Keratinocyte (primary cell): ENCODE data around the gene IL1A. TPM values are rescaled to one million over a fixed set of nuclear protein-coding genes. Genes with fewer than 3 reads are reported as not detected.

Source experiments
- DNase-seq: peaks from one replicate; pipeline ENCODE4 v3.0.0-alpha.2; 2011; ENCODE audit warnings: low read depth, missing footprints, low spot score
- FAIRE-seq: peaks from 2 replicates; lab custom pipeline; 2011; peaks lifted over from hg19 to GRCh38; lab: Jason Lieb, UNC
- H2AFZ ChIP-seq: 2 replicates; pipeline ENCODE4 v1.6.0; 2012; ENCODE audit warnings: low read length, control low read depth, inconsistent platforms; ENCODE audit not compliant: control insufficient read depth
- H3K27ac ChIP-seq: 2 replicates; pipeline ENCODE4 v1.5.1; 2011; ENCODE audit warnings: low read length; ENCODE audit not compliant: control insufficient read depth, insufficient read depth
- H3K27me3 ChIP-seq: 3 replicates; pipeline ENCODE4 v1.6.0; 2011; ENCODE audit warnings: low read length; ENCODE audit not compliant: control insufficient read depth, insufficient read depth; ENCODE audit errors: extremely low read depth
- H3K36me3 ChIP-seq, 2 experiments: 2 replicates in 1 of 2; 3 replicates in 1 of 2; pipeline ENCODE4 v1.5.1; 2011; ENCODE audit warnings: low read length in 2 of 2, mild to moderate bottlenecking in 1 of 2; ENCODE audit not compliant: control insufficient read depth in 2 of 2, insufficient read depth in 2 of 2; ENCODE audit errors: extremely low read depth in 1 of 2
- H3K4me1 ChIP-seq: 3 replicates; pipeline ENCODE4 v1.5.1; 2011; ENCODE audit warnings: low read length; ENCODE audit not compliant: control insufficient read depth, insufficient read depth; ENCODE audit errors: extremely low read depth
- H3K4me2 ChIP-seq: 3 replicates; pipeline ENCODE4 v1.6.0; 2011; ENCODE audit warnings: low read depth, low read length; ENCODE audit not compliant: control insufficient read depth, insufficient read depth; ENCODE audit errors: extremely low read depth
- H3K4me3 ChIP-seq, 3 experiments: fragments of 200-600 bp in 1 of 3; sonication (generic) in 1 of 3; 2 replicates in 2 of 3; 3 replicates in 1 of 3; pipeline ENCODE4 v1.5.1; 2011 to 2016; ENCODE audit warnings: low read length in 3 of 3, mild to moderate bottlenecking in 3 of 3, control low read depth in 2 of 3, inconsistent platforms in 1 of 3, low read depth in 1 of 3, mixed read lengths in 1 of 3, mixed run types in 1 of 3, moderate library complexity in 1 of 3; ENCODE audit not compliant: control insufficient read depth in 2 of 3, insufficient read depth in 2 of 3; ENCODE audit errors: extremely low read depth in 1 of 3
- H3K79me2 ChIP-seq: 2 replicates; pipeline ENCODE4 v1.6.0; 2012; ENCODE audit warnings: low read length; ENCODE audit not compliant: control insufficient read depth, insufficient read depth
- H3K9ac ChIP-seq: 3 replicates; pipeline ENCODE4 v1.6.0; 2011; ENCODE audit warnings: low read length; ENCODE audit not compliant: control insufficient read depth, insufficient read depth; ENCODE audit errors: extremely low read depth
- H3K9me1 ChIP-seq: 3 replicates; pipeline ENCODE4 v1.6.0; 2011; ENCODE audit warnings: low read length; ENCODE audit not compliant: control insufficient read depth, insufficient read depth; ENCODE audit errors: extremely low read depth
- H3K9me3 ChIP-seq: 2 replicates; pipeline ENCODE4 v1.5.1; 2012; ENCODE audit warnings: low read depth, low read length; ENCODE audit not compliant: control insufficient read depth
- H4K20me1 ChIP-seq: 3 replicates; pipeline ENCODE4 v1.6.0; 2011; ENCODE audit warnings: low read length; ENCODE audit not compliant: control insufficient read depth, insufficient read depth; ENCODE audit errors: extremely low read depth
- CTCF ChIP-seq, 3 experiments: IDR thresholded peaks in 1 of 3; conservative IDR thresholded peaks in 1 of 3; optimal IDR thresholded peaks in 1 of 3; 2 replicates in 2 of 3; 3 replicates in 1 of 3; pipeline versions ENCODE3 to v1.5.1; 2011; ENCODE audit warnings: low read length in 3 of 3, mild to moderate bottlenecking in 3 of 3, moderate library complexity in 2 of 3, control low read depth in 1 of 3, inconsistent platforms in 1 of 3; ENCODE audit not compliant: insufficient read depth in 2 of 3; ENCODE audit errors: extremely low read depth in 1 of 3
- EZH2 ChIP-seq: IDR thresholded peaks from one replicate; pipeline ENCODE4 v1.6.1; 2012; ENCODE audit warnings: inconsistent platforms, mild to moderate bottlenecking, low read length, moderate library complexity
- dilution Hi-C: fragments of 300-500 bp; cut with MboI; formaldehyde crosslinking; loops from one replicate; pipeline ENCODE4 v1.7.0; 2020; ENCODE audit warnings: low sequenced_read_pairs; ENCODE audit not compliant: extremely low pct_ligation_motif_present
- polyA plus RNA-seq, 5 experiments: library from polyadenylated mRNA; depleted of rRNA in 3 of 5; stranded (reverse) in 3 of 5; stranded (forward) in 1 of 5; unstranded in 1 of 5; fragments of >200 nt; gene quantifications; 1 replicate in 1 of 5; 2 replicates in 3 of 5; 3 replicates in 1 of 5; pipeline versions ENCODE4 v1.2.1 to v1.2.3, GENCODE V29; 2011 to 2012; ENCODE audit warnings: missing spikeins in 2 of 5, low read depth in 1 of 5, low replicate concordance in 1 of 5

Gene IL1A
- polyA plus RNA-seq, 1 donor (not counting 4 experiments of a cell fraction or from before 2014, with no cell fraction given), result 269 TPM

DNA sequence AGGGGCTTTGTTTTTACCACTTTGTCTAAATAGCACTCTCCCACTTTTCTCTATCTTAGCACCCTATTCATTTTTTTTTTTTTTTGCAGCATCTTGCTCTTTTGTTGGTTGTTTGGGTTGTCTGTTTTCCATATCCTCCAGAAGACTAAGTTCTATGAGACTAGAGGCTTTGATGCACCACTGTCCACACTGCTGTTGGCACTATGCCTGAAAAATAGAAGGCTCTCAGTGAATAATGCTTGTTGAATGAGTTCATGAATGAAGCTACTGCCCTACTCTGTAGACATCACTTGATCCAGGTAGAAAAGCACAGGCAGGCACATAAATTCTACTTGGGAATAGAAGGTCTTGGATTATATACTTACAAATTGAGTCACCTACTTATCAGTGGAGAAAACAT is 7.3 kb downstream of the IL1A start:
- H3K9ac ChIP-seq, result no peak overlapping the region
- no peak overlapping the region for H3K4me2 ChIP-seq
- no peak overlapping the region for H2AFZ ChIP-seq
- TF ChIP-seq CTCF (optimal IDR thresholded peaks at IDR 0.05 in 1 of 3, IDR thresholded peaks at IDR 0.05 in 1 of 3, conservative IDR thresholded peaks at IDR 0.05 in 1 of 3; ENCODE audit: extremely low read depth in 1 of 3, insufficient read depth in 2 of 3, low read length in 3 of 3) (no peak), EZH2 (no peak)
- H3K36me3 ChIP-seq, result peaks cover 39 to 54% of the 10 kb centered on the region in 2 experiments
- H4K20me1 ChIP-seq, result peaks cover 8% of the 10 kb centered on the region
- H3K4me1 ChIP-seq, result peaks cover 25% of the 10 kb centered on the region
- no peak overlapping the region for H3K4me3 ChIP-seq
- no peaks in the 10 kb centered on the region for H3K27me3 ChIP-seq
- H3K79me2 ChIP-seq, result peaks cover 13% of the 10 kb centered on the region
- FAIRE-seq (no peak), DNase-seq (no peak)
- peaks cover 2% of the 10 kb centered on the region for H3K9me1 ChIP-seq
- H3K9me3 ChIP-seq, result no peaks in the 10 kb centered on the region
- H3K27ac ChIP-seq, result peak overlapping the region; percentile 27
- dilution Hi-C loops, result no loop called here

- Histone ChIP-seq H3K9me3 (no peaks in the 10 kb centered on the region), H3K9ac (no peak overlapping the region), H3K4me1 (peaks cover 18% of the 10 kb centered on the region), H3K79me2 (peaks cover 4% of the 10 kb centered on the region), H3K4me3 (no peak overlapping the region), H3K4me2 (no peak overlapping the region), H3K27me3 (no peaks in the 10 kb centered on the region), H4K20me1 (peaks cover 8% of the 10 kb centered on the region), H2AFZ (no peak overlapping the region), H3K36me3 (peaks cover 35 to 46% of the 10 kb centered on the region in 2 experiments), H3K9me1 (peaks cover 2% of the 10 kb centered on the region), H3K27ac (no peak overlapping the region)
- DNase-seq (no peak), FAIRE-seq (peak; percentile 34)
- TF ChIP-seq CTCF (optimal IDR thresholded peaks at IDR 0.05 in 1 of 3, IDR thresholded peaks at IDR 0.05 in 1 of 3, conservative IDR thresholded peaks at IDR 0.05 in 1 of 3; ENCODE audit: extremely low read depth in 1 of 3, insufficient read depth in 2 of 3, low read length in 3 of 3) (no peak), EZH2 (no peak)
- dilution Hi-C loops, result no loop called here
Observed at GRCh38 chr2:112776113-112776512, 8.2 kb downstream of the IL1A start.
